Measurements from ENCODE around the gene WDR90. TPM values are rescaled to one million over a fixed set of nuclear protein-coding genes. Genes with fewer than 3 reads are reported as not detected.

WDR90 gene
- total and polyA plus RNA-seq, 2 of the 13 experiments (the other 11 are each of a cell fraction or from before 2014, with no cell fraction given) = 14.9 to 28.9 TPM

DNA sequence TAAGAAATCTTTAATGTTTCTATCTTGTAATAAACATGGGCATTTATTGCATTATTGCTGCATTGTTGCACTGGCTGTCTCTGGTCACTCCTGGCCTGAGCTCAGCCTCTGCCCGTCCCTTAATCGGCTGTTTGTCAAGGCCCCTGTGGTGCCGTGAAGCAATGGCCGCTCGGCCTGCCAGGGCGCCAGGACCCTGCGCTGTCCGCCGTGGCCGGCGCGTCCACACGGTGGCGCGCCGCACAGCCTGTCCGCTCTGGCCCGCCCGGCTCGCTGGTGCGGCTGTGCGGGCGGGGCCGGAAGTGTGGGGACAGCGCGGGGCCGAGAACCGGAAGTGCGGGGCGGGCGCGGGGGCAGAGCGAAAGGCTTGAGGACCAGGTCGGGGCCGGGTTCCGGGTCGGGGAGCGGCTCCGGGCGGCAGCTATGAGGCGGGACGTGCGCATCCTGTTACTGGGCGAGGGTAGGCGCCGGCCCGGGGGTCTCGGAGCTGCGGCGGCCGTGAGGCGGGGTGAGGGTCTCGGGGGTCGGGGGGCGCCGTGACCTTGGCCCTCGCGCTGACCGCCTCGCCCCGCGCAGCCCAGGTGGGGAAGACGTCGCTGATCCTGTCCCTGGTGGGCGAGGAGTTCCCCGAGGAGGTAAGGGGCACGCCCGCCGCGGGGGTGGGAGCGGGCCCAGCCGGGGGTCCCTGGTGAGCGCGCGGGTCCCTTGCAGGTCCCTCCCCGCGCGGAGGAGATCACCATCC lies 18.8 kb downstream of the WDR90 start, which contains the start of gene RHOT2 (continued):
- TF ChIP-seq, protein P1, sequence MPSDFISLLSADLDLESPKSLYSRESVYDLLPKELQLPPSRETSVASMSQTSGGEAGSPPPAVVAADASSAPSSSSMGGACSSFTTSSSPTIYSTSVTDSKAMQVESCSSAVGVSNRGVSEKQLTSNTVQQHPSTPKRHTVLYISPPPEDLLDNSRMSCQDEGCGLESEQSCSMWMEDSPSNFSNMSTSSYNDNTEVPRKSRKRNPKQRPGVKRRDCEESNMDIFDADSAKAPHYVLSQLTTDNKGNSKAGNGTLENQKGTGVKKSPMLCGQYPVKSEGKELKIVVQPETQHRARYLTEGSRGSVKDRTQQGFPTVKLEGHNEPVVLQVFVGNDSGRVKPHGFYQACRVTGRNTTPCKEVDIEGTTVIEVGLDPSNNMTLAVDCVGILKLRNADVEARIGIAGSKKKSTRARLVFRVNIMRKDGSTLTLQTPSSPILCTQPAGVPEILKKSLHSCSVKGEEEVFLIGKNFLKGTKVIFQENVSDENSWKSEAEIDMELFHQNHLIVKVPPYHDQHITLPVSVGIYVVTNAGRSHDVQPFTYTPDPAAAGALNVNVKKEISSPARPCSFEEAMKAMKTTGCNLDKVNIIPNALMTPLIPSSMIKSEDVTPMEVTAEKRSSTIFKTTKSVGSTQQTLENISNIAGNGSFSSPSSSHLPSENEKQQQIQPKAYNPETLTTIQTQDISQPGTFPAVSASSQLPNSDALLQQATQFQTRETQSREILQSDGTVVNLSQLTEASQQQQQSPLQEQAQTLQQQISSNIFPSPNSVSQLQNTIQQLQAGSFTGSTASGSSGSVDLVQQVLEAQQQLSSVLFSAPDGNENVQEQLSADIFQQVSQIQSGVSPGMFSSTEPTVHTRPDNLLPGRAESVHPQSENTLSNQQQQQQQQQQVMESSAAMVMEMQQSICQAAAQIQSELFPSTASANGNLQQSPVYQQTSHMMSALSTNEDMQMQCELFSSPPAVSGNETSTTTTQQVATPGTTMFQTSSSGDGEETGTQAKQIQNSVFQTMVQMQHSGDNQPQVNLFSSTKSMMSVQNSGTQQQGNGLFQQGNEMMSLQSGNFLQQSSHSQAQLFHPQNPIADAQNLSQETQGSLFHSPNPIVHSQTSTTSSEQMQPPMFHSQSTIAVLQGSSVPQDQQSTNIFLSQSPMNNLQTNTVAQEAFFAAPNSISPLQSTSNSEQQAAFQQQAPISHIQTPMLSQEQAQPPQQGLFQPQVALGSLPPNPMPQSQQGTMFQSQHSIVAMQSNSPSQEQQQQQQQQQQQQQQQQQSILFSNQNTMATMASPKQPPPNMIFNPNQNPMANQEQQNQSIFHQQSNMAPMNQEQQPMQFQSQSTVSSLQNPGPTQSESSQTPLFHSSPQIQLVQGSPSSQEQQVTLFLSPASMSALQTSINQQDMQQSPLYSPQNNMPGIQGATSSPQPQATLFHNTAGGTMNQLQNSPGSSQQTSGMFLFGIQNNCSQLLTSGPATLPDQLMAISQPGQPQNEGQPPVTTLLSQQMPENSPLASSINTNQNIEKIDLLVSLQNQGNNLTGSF (CRISPR knock-in tag; IDR thresholded peaks at IDR 0.05) = peak; percentile 38; the same call in 1 of the 2 replicates
- TF ChIP-seq ATAD3A (CRISPR knock-in tag; IDR thresholded peaks at IDR 0.05) (no peak), SIX4 (CRISPR knock-in tag; IDR thresholded peaks at IDR 0.05) (no peak), SPEN (CRISPR knock-in tag; IDR thresholded peaks at IDR 0.05; ENCODE audit: low read depth) (peak; percentile 99), ZNF850 (CRISPR knock-in tag; conservative IDR thresholded peaks at IDR 0.05) (no peak), ETV6 (CRISPR knock-in tag; conservative IDR thresholded peaks at IDR 0.05) (peak; percentile 81), ZMYM3 (CRISPR knock-in tag; IDR thresholded peaks at IDR 0.05) (no peak), THAP11 (CRISPR knock-in tag; IDR thresholded peaks at IDR 0.05) (peak; percentile 95), HDAC2 (CRISPR knock-in tag; IDR thresholded peaks at IDR 0.05) (peak; percentile 63), SETDB1 (CRISPR knock-in tag; IDR thresholded peaks at IDR 0.05; ENCODE audit: borderline replicate concordance) (no peak), ZNF143 (CRISPR knock-in tag; IDR thresholded peaks at IDR 0.05) (peak; percentile 65; the same call in 1 of the 2 replicates), PPARG (CRISPR knock-in tag; conservative IDR thresholded peaks at IDR 0.05) (peak; percentile 77), KLF16 (CRISPR knock-in tag; IDR thresholded peaks at IDR 0.05) (peak in 1 of 2 experiments; percentile 63; a peak in 1 of 4 replicates), ZNF501 (CRISPR knock-in tag; IDR thresholded peaks at IDR 0.05) (peak; percentile 17; the same call in 1 of the 2 replicates), REXO4 (CRISPR knock-in tag; IDR thresholded peaks at IDR 0.05; ENCODE audit: borderline replicate concordance) (no peak), RFX3 (CRISPR knock-in tag; IDR thresholded peaks at IDR 0.05) (no peak), SALL2 (CRISPR knock-in tag; IDR thresholded peaks at IDR 0.05) (peak; percentile 91), RXRA (CRISPR knock-in tag; IDR thresholded peaks at IDR 0.05) (no peak), MBD4 (IDR thresholded peaks at IDR 0.05; ENCODE audit: borderline replicate concordance, low read length) (no peak), ZNF790 (CRISPR knock-in tag; IDR thresholded peaks at IDR 0.05; ENCODE audit: borderline replicate concordance) (no peak), RNF2 (conservative IDR thresholded peaks at IDR 0.05; ENCODE audit: low read depth) (no peak; the same call in 1 of the 2 replicates), NPAS2 (CRISPR knock-in tag; IDR thresholded peaks at IDR 0.05; ENCODE audit: borderline replicate concordance) (no peak), ZNF569 (CRISPR knock-in tag; IDR thresholded peaks at IDR 0.05; ENCODE audit: borderline replicate concordance) (no peak)
- TF ChIP-seq, protein P2, sequence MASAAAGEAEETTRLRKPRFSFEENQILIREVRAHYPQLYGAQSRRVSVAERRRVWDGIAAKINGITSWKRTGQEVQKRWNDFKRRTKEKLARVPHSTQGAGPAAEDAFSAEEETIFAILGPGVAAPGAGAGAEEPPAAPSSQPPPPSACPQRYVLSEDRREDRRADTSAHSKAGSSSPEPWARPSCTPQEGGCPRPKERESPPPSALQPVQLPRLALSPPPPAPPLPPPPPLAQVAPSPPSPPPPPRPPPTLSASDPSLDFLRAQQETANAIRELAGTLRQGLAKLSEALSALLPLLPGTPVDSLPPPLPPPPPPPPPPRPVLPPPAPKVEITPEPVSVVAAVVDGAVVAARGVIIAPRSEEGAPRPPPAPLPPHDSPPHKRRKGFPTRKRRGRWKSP (CRISPR knock-in tag; IDR thresholded peaks at IDR 0.05) = peak; percentile 73; the same call in 1 of the 2 replicates
